AG09309 (cell line): Measurements from ENCODE around the gene ANKRD61.
"Not testable (repeated sequence)": the region's sequence is repeated elsewhere in the genome, so short reads cannot be mapped to it uniquely, and the experiment has no call there.

Source experiments
- DNase-seq: peaks from one replicate; pipeline ENCODE4 v3.0.0-alpha.2; 2010; ENCODE audit warnings: low read depth
- H3K4me3 ChIP-seq: 2 replicates; pipeline ENCODE4 v1.5.1; 2011; ENCODE audit warnings: mild to moderate bottlenecking, low read depth, low read length, moderate library complexity; ENCODE audit not compliant: control insufficient read depth
- CTCF ChIP-seq: IDR thresholded peaks from 2 replicates; pipeline ENCODE4 v1.5.1; 2011; ENCODE audit warnings: mild to moderate bottlenecking, low read depth, low read length, inconsistent platforms; ENCODE audit not compliant: insufficient read depth, control insufficient read depth; ENCODE audit errors: missing control alignments

The ANKRD61 gene

DNA sequence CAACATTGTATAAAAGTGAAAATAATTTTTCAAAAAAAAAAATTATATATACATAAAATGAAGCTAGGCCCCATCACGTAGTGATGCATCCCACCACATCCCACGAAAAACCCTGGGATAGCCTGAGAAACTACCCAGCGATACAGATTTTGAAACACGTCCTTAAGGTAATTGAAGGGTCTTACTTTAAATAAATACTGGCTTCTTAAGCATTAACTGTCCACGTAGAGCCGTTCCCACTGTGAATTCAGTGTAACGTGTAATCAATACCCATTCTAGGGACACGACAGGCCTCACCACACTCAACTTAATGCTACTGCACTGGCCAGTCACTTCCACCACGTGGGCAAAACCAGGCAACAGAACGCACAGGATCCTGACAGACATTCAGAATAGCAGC, 4.0 kb downstream of the ANKRD61 start:
- H3K4me3 ChIP-seq: no peak overlapping the region
- no peak for DNase-seq
- TF ChIP-seq CTCF: no peak

GRCh38 chr7:6035686-6036085, 4.5 kb downstream of the ANKRD61 start:
- no peak for TF ChIP-seq CTCF

DNA sequence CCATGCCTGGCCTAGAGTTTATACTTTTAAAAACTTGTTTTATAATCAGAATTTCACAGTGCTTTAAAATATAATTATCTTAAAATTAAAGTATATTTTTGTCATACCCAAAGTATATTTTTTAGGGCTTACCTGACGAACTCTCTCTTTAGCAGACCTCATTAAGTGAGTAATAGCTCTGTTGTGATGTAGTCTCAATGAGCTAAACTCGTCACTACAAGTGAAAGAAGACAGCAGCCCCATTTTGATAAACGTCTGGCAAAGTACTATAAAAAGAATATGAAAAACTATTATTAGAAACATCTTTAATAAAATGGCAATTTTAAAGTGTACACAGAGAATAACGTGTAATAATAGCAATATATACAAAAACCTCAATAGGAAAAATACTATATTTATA, 18.6 kb downstream of the ANKRD61 start:
- H3K4me3 ChIP-seq: no peak overlapping the region
- no peak for DNase-seq
- TF ChIP-seq CTCF: no peak

More at GRCh38 chr7:6035686-6036085, 4.5 kb downstream of the ANKRD61 start:
- DNase-seq: no peak
- H3K4me3 ChIP-seq: no peak overlapping the region

- DNase-seq, H3K4me3 ChIP-seq: not testable (repeated sequence)
These were observed 20.0 kb downstream of the ANKRD61 start for GRCh38 chr7:6051185-6051584.

GRCh38 chr7:6056616-6057015, 25.4 kb downstream of the ANKRD61 start:
- no peak for DNase-seq
- H3K4me3 ChIP-seq: no peak overlapping the region
- no peak for TF ChIP-seq CTCF

DNA sequence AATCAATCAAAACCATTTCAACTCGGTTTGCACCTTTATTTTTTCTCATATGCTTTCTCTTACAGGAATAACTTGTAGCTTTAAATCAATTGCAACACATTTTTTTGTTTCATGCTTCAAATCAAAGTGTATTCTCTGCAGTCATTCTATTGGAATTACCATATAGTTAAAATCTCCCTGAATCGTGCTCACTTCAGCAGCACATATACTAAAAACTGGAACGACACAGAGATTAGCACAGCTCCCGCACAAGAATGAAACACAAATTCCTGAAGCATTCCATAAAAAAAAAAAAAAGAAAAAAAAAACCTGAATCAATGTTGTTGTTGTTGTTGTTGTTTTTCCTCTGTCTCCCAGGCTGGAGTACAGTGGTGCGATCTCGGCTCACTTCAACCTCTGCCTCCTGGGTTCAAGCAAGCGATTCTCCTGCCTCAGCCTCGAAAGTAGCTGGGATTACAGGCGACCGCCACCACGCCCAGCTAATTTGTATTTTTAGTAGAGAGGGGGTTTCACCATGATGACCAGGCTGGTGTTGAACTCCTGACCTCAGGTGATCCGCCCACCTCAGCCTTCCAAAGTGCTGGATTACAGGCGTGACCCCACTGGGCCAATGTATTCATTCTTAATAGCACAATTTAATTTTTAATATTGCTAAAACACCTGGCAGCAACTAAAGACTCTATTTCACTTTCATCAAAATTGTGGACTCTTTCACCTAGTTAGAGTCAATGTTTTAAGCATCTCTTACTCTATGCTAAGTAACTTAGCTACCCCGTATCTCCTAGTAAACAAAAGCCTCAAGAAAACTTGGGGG, 26.3 kb downstream of the ANKRD61 start:
- TF ChIP-seq CTCF: no peak
- H3K4me3 ChIP-seq: peak overlapping the region; percentile 60
- DNase-seq: no peak

DNA sequence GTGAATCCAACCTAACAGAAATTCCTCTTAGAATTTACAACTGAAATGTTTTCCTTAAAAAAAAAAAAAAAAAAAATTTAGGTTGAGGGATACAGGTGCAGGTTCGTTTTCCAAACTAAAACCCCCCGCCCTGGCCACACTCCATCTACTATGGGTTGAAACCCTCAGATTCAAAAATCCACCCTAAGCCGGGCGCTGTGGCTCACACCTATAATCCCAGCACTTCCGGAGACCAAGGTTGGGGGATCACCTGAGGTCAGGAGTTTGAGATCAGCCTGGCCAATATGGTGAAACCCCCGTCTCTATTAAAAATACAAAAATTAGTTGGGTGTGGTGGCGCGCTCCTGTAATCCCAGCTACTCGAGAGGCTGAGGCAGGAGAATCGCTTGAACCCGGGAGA, 28.8 kb downstream of the ANKRD61 start:
- not testable (repeated sequence) for DNase-seq, H3K4me3 ChIP-seq

GRCh38 chr7:6071406-6071805, 40.2 kb downstream of the ANKRD61 start:
- no peak overlapping the region for H3K4me3 ChIP-seq
- TF ChIP-seq CTCF: no peak
- DNase-seq: no peak
